LHCN-M2 (cell line): Measurements from ENCODE around the gene TBXAS1. TPM values are rescaled to one million over a fixed set of nuclear protein-coding genes. Genes with fewer than 3 reads are reported as not detected.
A peak's percentile ranks its signal among the peaks of the same experiment; 100 is the strongest.
"Not testable (repeated sequence)": the region's sequence is repeated elsewhere in the genome, so short reads cannot be mapped to it uniquely, and the experiment has no call there.

Source experiments
- DNase-seq: peaks from one replicate; pipeline ENCODE4 v3.0.0-alpha.2; 2012; ENCODE audit warnings: low read depth
- total RNA-seq: library from RNA; depleted of rRNA; stranded (reverse); fragments of >200 nt; gene quantifications from 2 replicates; pipeline ENCODE4 v1.2.3, GENCODE V29; 2014

Gene TBXAS1
- total RNA-seq, 1 experiment from 2014 or later, result 8.4 TPM

DNA sequence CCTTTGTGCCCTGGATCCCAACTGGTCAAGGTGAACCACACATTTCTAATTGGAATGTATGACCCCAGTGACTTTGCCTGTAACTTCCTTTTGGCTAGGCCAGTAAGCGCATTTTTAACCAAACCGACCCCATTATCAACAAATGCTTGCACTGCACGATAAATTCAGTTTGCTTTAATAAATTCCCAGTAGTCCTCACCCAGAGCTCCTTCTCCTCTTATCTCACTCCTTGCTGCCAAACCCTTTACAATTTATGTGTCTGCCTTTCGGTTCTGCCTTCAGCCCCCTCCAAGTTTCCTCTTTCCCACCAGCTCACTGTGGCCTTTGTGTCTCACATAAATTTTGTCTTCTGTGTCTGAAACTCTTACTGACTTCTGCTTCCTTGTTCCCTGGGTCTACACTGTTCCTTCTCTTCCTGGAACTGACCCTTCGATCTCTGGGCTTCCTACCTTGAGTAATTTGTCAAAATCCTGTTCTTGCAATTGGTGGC lies 59.0 kb downstream of the TBXAS1 start:
- no peak for DNase-seq

- DNase-seq, result peak; percentile 72
These were observed 60.3 kb downstream of the TBXAS1 start for GRCh38 chr7:139889186-139889871.

DNA sequence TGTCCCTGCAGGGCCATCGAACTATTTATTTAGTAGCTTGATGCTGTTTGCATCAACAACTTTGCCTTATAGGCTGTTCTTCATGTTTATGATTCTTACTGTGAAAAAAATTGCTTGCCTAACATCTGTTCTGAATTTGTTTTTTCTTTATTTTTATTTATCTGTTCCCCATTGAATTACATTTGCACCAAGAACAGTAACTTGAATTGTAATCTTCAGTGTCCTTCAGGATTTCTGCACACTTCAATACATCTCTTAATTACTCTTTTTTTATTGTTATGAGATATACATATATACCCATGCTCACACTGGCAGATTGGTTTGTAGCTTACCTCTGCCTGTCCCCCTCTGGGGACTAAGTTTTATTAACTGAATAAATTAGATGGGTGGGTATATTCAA lies 64.4 kb downstream of the TBXAS1 start:
- DNase-seq, result no peak

DNA sequence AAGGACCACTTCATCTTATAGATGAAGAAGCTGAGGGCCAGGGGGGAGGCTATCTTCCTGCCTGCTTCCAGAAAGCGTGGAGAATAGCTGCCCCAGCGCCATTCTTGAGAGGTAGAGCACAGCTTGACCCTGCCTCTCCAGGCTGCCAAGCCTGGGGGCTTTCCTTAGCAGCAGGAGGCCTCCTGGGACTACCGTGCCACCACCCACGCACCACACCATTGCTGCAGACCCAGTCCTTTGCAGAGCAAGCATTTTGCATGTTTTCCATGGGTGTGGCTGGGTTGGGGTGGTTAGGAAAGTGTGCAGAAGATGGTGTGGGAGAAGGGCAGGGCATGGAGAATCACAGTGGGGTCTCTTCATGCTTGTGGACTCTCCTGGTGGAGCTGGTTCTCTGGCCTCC lies 64.9 kb downstream of the TBXAS1 start:
- no peak for DNase-seq

DNA sequence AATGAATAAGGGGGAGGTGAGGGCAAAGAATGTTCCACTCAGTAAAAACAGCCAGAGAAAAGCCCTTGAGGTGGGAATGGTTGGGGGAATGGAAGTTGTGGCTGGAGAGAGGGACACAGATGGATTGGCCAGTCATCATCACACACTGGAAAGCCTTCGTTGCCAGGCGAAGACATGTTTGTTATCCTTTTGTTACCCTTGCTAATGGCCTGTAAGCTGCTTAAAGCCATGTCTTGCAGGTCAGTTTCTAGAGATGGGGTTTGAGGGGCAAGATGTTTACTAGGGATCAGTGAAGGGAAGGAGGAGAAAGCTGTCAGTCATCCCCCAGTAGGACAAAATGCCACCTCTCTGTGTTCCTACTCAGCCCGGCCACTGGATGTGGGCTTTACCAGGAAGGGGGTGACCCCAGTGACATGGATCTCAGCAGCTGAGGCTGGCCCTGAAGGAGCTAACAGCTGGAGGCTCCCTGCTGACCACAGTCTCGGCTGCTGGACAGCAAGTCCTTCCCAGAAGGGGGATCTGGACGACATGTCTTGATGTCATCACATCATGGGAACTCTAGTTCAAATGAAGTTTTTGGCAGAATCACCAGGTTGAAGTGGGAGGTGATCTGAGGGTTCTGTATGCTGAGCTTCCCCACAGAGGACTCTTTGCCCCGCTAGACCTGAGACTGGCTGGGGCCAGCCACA lies 66.2 kb downstream of the TBXAS1 start:
- DNase-seq, result peak; percentile 72

DNA sequence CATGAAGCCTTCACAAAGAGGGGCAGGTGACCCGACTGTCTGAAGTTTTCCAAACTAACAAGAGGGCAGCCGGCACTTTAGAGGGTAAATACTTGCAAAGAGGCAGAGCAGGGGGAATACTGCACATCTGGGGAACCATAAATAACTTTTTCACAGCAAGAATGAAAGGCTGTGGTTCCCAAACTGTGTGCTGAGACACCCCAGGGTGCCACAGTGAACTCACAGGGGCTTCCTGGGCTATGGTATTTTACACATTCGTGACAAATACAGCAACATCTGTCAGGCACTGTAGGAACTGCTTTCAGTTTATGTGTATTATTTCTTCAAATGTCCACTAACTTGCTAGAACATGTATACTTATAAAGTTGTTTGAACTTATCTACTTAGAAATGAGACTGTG lies 67.2 kb downstream of the TBXAS1 start:
- no peak for DNase-seq

DNA sequence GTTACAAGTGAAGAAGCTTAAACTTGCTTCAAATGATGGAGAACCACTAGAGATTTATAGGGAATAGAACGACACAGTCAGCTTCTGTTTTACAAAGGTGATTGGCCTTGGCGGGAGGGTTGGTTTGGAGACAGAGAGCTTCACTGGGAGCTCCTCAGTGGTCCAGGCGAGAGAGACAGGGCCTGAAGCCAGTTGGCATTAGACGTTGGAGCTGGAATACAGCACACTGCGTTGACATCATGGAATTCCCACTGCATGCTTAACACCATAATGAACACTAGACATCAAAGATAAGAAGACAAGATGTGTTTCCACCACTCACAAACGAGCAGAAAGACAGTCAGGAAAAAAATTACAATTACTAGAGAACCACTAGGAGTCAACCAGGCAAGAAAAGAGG lies 67.8 kb downstream of the TBXAS1 start:
- DNase-seq, result no peak

DNA sequence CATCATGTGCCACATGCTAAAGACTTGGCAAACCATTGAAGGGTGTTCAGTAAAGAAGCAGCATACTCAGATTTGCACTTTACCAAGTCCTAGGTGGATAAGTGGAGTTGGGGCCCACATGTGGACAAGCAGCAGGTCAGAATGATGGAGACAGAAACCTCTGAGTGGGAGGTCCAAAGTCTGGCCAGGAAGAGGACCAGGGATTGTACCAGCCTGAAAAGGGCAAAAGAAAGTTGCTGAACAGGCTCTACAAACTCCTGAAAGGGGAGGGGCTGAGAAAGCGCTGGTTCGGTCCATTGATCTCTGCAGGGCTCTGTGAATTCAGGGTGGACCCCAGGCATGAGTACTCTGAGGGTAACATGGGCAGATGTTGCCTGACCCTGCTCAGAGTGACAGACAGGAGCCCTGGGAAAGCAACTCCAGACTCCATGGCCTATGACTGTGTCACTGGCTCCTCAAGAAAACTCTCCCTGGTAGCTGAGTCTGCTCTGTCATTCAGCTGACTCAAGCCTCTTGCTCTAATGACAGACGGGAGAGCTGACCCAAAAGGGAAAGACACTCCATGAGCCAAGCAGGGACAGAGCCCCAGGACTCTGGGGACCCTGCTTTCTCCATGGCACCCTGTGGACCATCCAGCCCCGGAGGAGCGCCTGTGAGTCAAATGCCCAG lies 68.5 kb downstream of the TBXAS1 start:
- no peak for DNase-seq

DNA sequence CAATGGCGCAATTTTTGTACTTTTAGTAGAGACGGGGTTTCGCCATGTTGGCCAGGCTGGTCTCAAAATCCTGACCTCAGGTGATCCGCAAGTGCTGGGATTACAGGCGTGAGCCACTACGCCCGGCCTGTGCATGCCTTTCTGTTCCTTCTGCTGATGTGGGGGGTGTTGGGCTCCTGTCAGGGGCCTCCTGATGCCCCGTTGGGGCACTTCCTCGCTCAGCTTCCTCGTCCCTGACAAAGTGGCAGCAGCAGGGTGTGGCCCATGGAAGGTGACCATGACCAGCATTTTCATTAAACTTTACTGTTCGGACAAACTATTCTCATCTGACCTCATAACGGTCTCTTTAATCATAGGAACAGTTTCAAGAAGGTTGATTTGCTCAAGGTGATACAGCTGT lies 69.4 kb downstream of the TBXAS1 start:
- no peak for DNase-seq

GRCh38 chr7:139899328-139899955 lies 70.4 kb downstream of the TBXAS1 start:
- no peak for DNase-seq

GRCh38 chr7:139900326-139900725 lies 71.3 kb downstream of the TBXAS1 start:
- DNase-seq, result no peak

DNA sequence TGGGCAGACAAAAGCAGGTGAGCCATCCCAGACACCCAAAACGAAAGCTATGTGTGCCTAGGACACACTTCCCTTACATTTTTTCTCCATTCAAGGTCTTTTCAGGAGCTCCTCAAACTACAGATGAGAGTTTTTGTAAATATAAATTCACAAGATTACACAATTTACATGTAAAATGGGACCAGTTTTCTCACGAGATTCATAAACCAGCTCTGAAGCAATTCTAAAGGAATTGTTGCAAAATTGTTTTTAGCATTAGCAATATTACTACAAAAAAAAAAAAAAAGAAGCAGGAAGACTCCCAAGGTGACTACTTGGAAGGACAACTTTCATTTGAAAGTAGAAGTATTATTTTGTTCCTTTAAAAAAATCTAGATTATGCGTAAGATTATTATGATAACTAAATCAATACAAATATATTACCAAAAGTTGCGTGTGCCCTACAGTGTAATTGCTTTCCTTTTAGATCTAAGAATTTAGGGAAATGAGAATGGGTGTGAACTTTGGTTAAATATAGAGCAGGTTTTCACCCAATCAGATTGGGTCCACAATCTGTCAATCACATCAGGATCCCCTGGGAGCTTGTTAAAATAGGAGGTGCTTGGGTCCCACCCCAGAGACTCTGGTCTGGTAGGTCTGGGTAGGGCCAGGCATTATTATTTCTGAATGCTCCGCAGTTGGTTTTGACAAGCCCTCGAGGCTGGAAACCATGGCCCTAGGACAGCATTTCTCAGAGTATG lies 72.2 kb downstream of the TBXAS1 start:
- DNase-seq, result no peak

GRCh38 chr7:139901901-139902300 lies 72.8 kb downstream of the TBXAS1 start:
- DNase-seq, result no peak

GRCh38 chr7:139902436-139903102 lies 73.5 kb downstream of the TBXAS1 start:
- no peak for DNase-seq

DNA sequence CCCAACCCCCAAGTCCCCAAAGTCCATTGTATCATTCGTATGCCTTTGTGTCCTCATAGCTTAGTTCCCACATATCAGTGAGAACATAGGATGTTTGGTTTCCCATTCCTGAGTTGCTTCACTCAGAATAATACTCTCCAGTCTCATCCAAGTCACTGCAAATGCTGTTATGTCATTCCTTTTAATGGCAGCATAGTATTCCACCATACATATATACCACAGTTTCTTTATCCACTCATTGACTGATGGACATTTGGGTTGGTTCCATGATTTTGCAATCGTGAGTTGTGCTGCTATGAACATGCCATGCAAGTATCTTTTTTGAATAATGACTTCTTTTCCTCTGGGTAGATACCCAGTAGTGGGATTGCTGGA lies 74.0 kb downstream of the TBXAS1 start:
- DNase-seq, result not testable (repeated sequence)

- DNase-seq, result no peak
These were observed 77.8 kb downstream of the TBXAS1 start for GRCh38 chr7:139906879-139907278.

GRCh38 chr7:139908792-139909191 lies 79.7 kb downstream of the TBXAS1 start:
- no peak for DNase-seq

- peak; percentile 86 for DNase-seq
These were observed 80.5 kb downstream of the TBXAS1 start for GRCh38 chr7:139909379-139910050.

- no peak for DNase-seq
These were observed 84.2 kb downstream of the TBXAS1 start for GRCh38 chr7:139913021-139913844.

- DNase-seq, result no peak
These were observed 84.7 kb downstream of the TBXAS1 start for GRCh38 chr7:139913845-139914135.
